OCI-LY1 (cell line): ENCODE measurements around the gene DENND1A.

Experiments
- H2AFZ ChIP-seq: fragments of 200-600 bp; sonication (generic), shearing (Covaris generic); 2 replicates; pipeline ENCODE4 v1.6.0; 2014; ENCODE audit warnings: antibody characterized with exemption, mild to moderate bottlenecking, low read length
- H3F3A ChIP-seq: fragments of 200-600 bp; sonication (generic), shearing (Covaris generic); 2 replicates; pipeline ENCODE4 v1.6.0; 2014; ENCODE audit warnings: mild to moderate bottlenecking, antibody characterized with exemption, low read length, moderate library complexity; ENCODE audit not compliant: insufficient read depth
- H3K27ac ChIP-seq: fragments of 200-600 bp; sonication (generic); 2 replicates; pipeline ENCODE4 v1.5.1; 2014; ENCODE audit warnings: low read length, mixed run types, mild to moderate bottlenecking, low read depth; ENCODE audit not compliant: poor library complexity, severe bottlenecking
- H3K27me3 ChIP-seq: fragments of 200-600 bp; sonication (generic); 2 replicates; pipeline ENCODE4 v1.6.0; 2014; ENCODE audit warnings: antibody characterized with exemption, mild to moderate bottlenecking, low read length, moderate library complexity; ENCODE audit not compliant: insufficient read depth
- H3K36me3 ChIP-seq: fragments of 200-600 bp; sonication (generic); 2 replicates; pipeline ENCODE4 v1.6.1; 2014; ENCODE audit warnings: mild to moderate bottlenecking, antibody characterized with exemption, low read length, moderate library complexity, mixed read lengths; ENCODE audit not compliant: insufficient read depth
- H3K4me1 ChIP-seq: fragments of 200-600 bp; sonication (generic); 2 replicates; pipeline ENCODE4 v1.5.1; 2014; ENCODE audit warnings: mild to moderate bottlenecking, low read length, moderate library complexity; ENCODE audit not compliant: insufficient read depth, severe bottlenecking
- H3K4me2 ChIP-seq: fragments of 200-600 bp; sonication (generic), shearing (Covaris generic); 2 replicates; pipeline ENCODE4 v1.6.1; 2014; ENCODE audit warnings: low read length
- H3K4me3 ChIP-seq: fragments of 200-600 bp; sonication (generic); 2 replicates; pipeline ENCODE4 v1.5.1; 2014; ENCODE audit warnings: low read length, low read depth, mild to moderate bottlenecking, mixed read lengths; ENCODE audit not compliant: poor library complexity, severe bottlenecking
- H3K79me2 ChIP-seq: fragments of 200-600 bp; shearing (Covaris generic); 2 replicates; pipeline ENCODE4 v1.6.1; 2016; ENCODE audit warnings: mixed run types, low read length, mixed read lengths; ENCODE audit not compliant: insufficient read depth
- H3K9ac ChIP-seq: fragments of 200-600 bp; sonication (generic), shearing (Covaris generic); 2 replicates; pipeline ENCODE4 v1.6.1; 2014; ENCODE audit warnings: mild to moderate bottlenecking, low read length, mixed read lengths
- H3K9me2 ChIP-seq: fragments of 200-600 bp; sonication (generic), shearing (Covaris generic); 2 replicates; pipeline ENCODE4 v1.6.1; 2014; ENCODE audit warnings: low read depth, mild to moderate bottlenecking, low read length, mixed read lengths
- H3K9me3 ChIP-seq: fragments of 200-600 bp; shearing (Covaris generic); 2 replicates; pipeline ENCODE4 v1.6.1; 2014; ENCODE audit warnings: low read length, mixed read lengths
- H4K20me1 ChIP-seq: fragments of 200-600 bp; sonication (generic), shearing (Covaris generic); 2 replicates; pipeline ENCODE4 v1.6.0; 2016; ENCODE audit warnings: mild to moderate bottlenecking, low read length; ENCODE audit not compliant: insufficient read depth
- CTCF ChIP-seq: fragments of 200-600 bp; sonication (generic), shearing (Covaris generic); IDR thresholded peaks from 2 replicates; pipeline ENCODE4 v1.5.1; 2017; ENCODE audit warnings: mild to moderate bottlenecking, antibody characterized with exemption, low read length, moderate library complexity, mixed read lengths
- EZH2 ChIP-seq: fragments of 200-600 bp; sonication (generic), shearing (Covaris generic); IDR thresholded peaks from 2 replicates; pipeline ENCODE4 v1.8.0; 2017; ENCODE audit warnings: borderline replicate concordance, mixed run types, mild to moderate bottlenecking, antibody characterized with exemption, low read length, moderate library complexity, mixed read lengths

DENND1A gene

DNA sequence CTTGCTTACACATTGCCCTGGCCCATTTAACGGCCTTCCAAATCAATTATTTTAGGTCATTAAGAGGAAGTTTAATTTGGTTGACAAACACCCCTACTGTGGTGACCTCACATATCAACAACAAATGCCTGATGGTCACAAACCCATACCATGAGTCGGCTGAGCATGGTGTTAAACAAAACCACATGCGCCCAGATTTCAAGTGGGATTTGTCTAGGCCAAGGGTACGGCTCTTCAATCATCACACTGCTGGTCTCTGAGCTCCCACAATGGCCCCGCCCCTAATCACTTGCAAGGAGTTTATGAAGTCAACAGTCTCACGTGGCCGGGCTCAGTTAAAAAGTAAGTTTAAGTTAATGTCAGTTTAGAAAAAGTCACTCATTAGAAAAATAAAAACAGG, 330.1 kb downstream of the DENND1A start:
- no peaks in the 10 kb centered on the region for H3K27me3 ChIP-seq
- H3K9ac ChIP-seq = no peak overlapping the region
- H3K4me2 ChIP-seq = no peak overlapping the region
- no peaks in the 10 kb centered on the region for H4K20me1 ChIP-seq
- H3K36me3 ChIP-seq = no peaks in the 10 kb centered on the region
- no peaks in the 10 kb centered on the region for H3K9me2 ChIP-seq
- no peaks in the 10 kb centered on the region for H3K79me2 ChIP-seq
- H3K9me3 ChIP-seq = no peaks in the 10 kb centered on the region
- TF ChIP-seq CTCF (no peak), EZH2 (no peak)
- H3K4me3 ChIP-seq = no peak overlapping the region
- H3K27ac ChIP-seq = no peak overlapping the region
- H2AFZ ChIP-seq = no peak overlapping the region
- peaks cover 3% of the 10 kb centered on the region for H3K4me1 ChIP-seq
- H3F3A ChIP-seq = no peaks in the 10 kb centered on the region

DNA sequence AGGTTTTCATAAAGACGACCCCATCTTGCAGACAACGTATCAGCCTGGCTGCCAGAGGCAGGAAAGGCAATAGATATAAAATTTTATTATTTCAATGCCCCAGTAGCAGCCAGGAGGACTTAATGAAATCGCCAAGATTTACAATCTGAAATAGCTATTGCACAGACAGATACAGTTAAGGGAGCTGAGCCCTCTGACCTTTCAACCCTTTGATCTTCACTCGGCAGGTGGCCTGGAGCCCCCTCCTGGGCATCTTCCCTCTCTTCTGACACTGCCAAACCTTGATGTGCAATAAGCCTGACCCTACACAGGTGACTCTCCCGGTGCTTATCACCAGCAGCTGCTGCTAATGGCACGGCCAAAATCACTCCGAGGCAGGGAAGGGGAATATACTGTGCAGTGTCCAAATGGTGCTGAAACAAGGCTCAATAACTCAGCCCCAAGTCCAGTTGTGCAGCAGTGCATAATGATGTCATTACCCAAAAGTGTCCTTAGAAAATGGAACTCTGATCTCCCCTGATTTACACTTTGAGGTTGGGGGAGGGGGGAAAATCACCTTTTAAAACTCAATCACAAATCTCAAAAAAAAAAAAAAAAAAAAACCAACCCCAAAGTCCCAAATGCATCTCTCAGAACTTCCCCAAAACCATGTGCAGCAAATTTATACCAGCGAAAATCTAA, 331.9 kb downstream of the DENND1A start:
- Histone ChIP-seq H3K4me2 (no peak overlapping the region), H3K4me3 (no peak overlapping the region), H3K79me2 (no peaks in the 10 kb centered on the region), H3K9ac (no peak overlapping the region), H3K9me3 (no peaks in the 10 kb centered on the region), H3K27me3 (no peaks in the 10 kb centered on the region), H4K20me1 (no peaks in the 10 kb centered on the region), H2AFZ (no peak overlapping the region), H3K9me2 (no peaks in the 10 kb centered on the region), H3K4me1 (no peaks in the 10 kb centered on the region), H3K36me3 (no peaks in the 10 kb centered on the region), H3K27ac (no peak overlapping the region), H3F3A (no peaks in the 10 kb centered on the region)
- TF ChIP-seq CTCF (no peak), EZH2 (no peak)

DNA sequence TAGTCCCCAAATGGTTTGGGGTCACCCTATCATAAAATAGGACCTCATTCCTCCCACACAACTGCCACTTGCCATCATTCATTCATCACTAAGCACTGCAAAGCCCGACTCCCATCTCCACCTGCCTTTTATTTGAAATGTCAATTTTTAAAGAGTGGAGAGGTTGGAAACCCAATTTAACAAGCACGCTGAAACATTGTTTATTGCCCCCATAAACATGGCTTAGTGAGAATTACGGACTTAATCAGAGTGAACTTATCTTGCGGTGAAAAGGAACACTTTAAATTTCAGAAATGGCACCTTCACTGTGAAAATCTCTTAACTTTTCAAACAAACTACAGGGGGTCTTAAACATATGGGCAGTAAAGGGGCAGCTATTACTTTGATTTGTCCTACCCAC, 332.9 kb downstream of the DENND1A start:
- Histone ChIP-seq H3F3A (no peaks in the 10 kb centered on the region), H4K20me1 (no peaks in the 10 kb centered on the region), H3K36me3 (no peaks in the 10 kb centered on the region), H3K9ac (no peak overlapping the region), H3K4me2 (no peak overlapping the region), H3K9me2 (no peaks in the 10 kb centered on the region), H3K79me2 (no peaks in the 10 kb centered on the region), H3K4me3 (no peak overlapping the region), H3K4me1 (no peaks in the 10 kb centered on the region), H3K27ac (no peak overlapping the region), H2AFZ (no peak overlapping the region), H3K9me3 (no peaks in the 10 kb centered on the region), H3K27me3 (no peaks in the 10 kb centered on the region)
- TF ChIP-seq EZH2 = no peak
- no peak for TF ChIP-seq CTCF
